LNCAP (cell line): Measurements from ENCODE around the gene TTC24.

ENCODE experiments used
- TF ChIP-seq, protein P1 (sequence below): fragments of 450-650 bp; IDR thresholded peaks from 2 replicates; pipeline ENCODE4 v1.5.1; 2017; ENCODE audit warnings: mild to moderate bottlenecking

TTC24 gene

DNA sequence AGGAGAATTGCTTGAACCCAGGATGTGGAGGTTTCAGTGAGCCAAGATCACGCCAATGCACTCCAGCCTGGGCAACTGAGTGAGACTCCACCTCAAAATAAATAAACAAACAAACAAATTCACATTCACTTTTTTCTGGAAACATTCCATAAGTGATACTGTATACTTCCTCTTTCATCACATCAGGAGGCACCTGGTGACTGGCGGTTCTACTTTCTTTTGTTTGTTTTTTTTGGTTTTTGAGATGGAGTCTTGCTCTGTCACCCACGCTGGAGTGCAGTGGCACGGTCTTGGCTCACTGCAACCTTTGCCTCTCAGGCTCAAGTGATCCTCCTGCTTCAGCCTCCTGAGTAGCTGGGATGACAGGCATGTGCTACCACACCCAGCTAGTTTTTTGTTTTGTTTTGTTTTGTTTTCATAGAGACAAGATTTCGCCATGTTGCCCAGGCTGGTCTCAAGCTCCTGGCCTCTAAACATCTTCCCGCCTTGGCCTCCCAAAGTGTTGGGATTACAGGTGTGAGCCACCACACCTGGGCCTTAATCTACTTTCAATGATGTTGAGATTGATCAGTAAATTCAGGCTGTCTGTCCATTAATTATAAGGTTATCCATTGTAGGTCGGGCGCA, 50.4 kb downstream of the TTC24 start:
- TF ChIP-seq, protein P1, sequence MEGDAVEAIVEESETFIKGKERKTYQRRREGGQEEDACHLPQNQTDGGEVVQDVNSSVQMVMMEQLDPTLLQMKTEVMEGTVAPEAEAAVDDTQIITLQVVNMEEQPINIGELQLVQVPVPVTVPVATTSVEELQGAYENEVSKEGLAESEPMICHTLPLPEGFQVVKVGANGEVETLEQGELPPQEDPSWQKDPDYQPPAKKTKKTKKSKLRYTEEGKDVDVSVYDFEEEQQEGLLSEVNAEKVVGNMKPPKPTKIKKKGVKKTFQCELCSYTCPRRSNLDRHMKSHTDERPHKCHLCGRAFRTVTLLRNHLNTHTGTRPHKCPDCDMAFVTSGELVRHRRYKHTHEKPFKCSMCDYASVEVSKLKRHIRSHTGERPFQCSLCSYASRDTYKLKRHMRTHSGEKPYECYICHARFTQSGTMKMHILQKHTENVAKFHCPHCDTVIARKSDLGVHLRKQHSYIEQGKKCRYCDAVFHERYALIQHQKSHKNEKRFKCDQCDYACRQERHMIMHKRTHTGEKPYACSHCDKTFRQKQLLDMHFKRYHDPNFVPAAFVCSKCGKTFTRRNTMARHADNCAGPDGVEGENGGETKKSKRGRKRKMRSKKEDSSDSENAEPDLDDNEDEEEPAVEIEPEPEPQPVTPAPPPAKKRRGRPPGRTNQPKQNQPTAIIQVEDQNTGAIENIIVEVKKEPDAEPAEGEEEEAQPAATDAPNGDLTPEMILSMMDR, result no peak

DNA sequence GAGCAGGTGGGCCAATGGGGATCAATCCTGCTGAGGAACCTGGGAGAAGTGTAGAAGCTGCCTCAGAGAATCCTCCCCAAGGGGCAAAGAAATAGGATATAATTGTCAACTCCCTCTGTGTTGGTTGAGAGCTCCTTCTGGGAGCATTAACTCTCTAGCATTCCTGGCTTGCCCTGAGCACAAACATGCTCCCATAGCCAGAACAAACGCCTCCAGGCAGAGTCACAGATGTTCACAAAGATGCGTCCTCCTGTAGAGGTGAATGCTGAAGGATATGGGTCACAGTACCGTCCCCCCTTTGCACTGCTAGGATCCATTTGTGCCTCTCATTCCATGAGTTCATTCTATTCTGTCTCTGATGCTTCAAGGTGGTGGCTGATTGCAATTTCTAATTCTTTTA, 52.8 kb downstream of the TTC24 start:
- TF ChIP-seq, protein P1, result no peak
